ENCODE measurements around the gene CFAP74. TPM values are rescaled to one million over a fixed set of nuclear protein-coding genes. Genes with fewer than 3 reads are reported as not detected.

CFAP74 gene
- total RNA-seq, 1 experiment from 2014 or later = not detected

- BruUV-seq (replicated peaks) = no TSS peak
- Histone ChIP-seq H3K9me3 (ENCODE audit: low read depth, low read length, poor library complexity, severe bottlenecking) (no peaks in the 10 kb centered on the region), H3K27me3 (replicated peaks; ENCODE audit: insufficient read depth, low read depth, low read length, poor library complexity) (no peaks in the 10 kb centered on the region), H3K36me3 (ENCODE audit: insufficient read depth, low read length, poor library complexity, severe bottlenecking) (no peaks in the 10 kb centered on the region), H3K27ac (ENCODE audit: low read depth, low read length, poor library complexity, severe bottlenecking) (no peak overlapping the region), H3K4me3 (ENCODE audit: low read depth, low read length, poor library complexity, severe bottlenecking) (no peak overlapping the region), H3K4me1 (ENCODE audit: insufficient read depth, low read length, poor library complexity, severe bottlenecking) (no peaks in the 10 kb centered on the region)
- no peak for DNase-seq (ENCODE audit: low spot score)
- CTCF ChIA-PET = no interaction called here
- intact Hi-C loops (cut with micrococcal nuclease; ENCODE audit: unreplicated experiment) = no loop called here
- TF ChIP-seq EZH2 (IDR thresholded peaks at IDR 0.05; ENCODE audit: borderline replicate concordance, low read depth, low read length, poor library complexity, severe bottlenecking) (no peak), CTCF (conservative IDR thresholded peaks at IDR 0.05; ENCODE audit: low read depth, low read length) (no peak)
- POLR2A ChIA-PET (ENCODE audit: low non-redundant PET) = no interaction called here
Observed at GRCh38 chr1:1989789-1990188, 13.8 kb downstream of the CFAP74 start.

DNA sequence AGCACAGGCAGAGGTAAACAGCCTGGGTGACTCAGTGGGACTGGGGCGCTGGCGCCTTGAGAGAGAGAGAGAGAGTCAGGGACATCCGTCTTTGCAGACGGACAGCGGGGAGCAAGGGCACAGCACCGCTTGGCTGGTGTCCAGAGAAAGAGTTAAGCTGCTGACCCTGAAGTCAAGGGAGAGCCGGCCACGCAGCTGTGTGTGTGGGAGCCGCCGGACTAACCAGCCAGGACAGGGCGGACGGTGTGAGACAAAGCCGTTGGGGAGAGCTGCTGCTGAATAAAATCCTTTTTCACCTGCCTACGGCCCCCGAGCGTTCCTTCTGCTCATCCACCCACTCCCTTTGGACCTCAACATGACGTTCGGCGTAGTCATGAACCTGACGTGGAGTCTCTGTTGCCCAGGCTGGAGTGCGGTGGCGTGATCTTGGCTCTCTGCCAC is 14.5 kb downstream of the CFAP74 start:
- Histone ChIP-seq H3K27ac (ENCODE audit: low read depth, low read length, poor library complexity, severe bottlenecking) (no peak overlapping the region), H3K36me3 (ENCODE audit: insufficient read depth, low read length, poor library complexity, severe bottlenecking) (no peaks in the 10 kb centered on the region), H3K4me1 (ENCODE audit: insufficient read depth, low read length, poor library complexity, severe bottlenecking) (no peaks in the 10 kb centered on the region), H3K27me3 (replicated peaks; ENCODE audit: insufficient read depth, low read depth, low read length, poor library complexity) (no peaks in the 10 kb centered on the region), H3K4me3 (ENCODE audit: low read depth, low read length, poor library complexity, severe bottlenecking) (no peak overlapping the region), H3K9me3 (ENCODE audit: low read depth, low read length, poor library complexity, severe bottlenecking) (no peaks in the 10 kb centered on the region)
- intact Hi-C loops (cut with micrococcal nuclease; ENCODE audit: unreplicated experiment) = no loop called here
- BruUV-seq (replicated peaks) = no TSS peak
- DNase-seq (ENCODE audit: low spot score) = no peak
- POLR2A ChIA-PET (ENCODE audit: low non-redundant PET) = no interaction called here
- TF ChIP-seq CTCF (conservative IDR thresholded peaks at IDR 0.05; ENCODE audit: low read depth, low read length) (no peak), EZH2 (IDR thresholded peaks at IDR 0.05; ENCODE audit: borderline replicate concordance, low read depth, low read length, poor library complexity, severe bottlenecking) (no peak)
- CTCF ChIA-PET = no interaction called here

GRCh38 chr1:1988061-1988945 is 15.3 kb downstream of the CFAP74 start:
- no peak overlapping the region for H3K27ac ChIP-seq (ENCODE audit: low read depth, low read length, poor library complexity, severe bottlenecking)
- no TSS peak for BruUV-seq (replicated peaks)
- ChIA-PET CTCF (no interaction called here), POLR2A (ENCODE audit: low non-redundant PET) (no interaction called here)
- TF ChIP-seq CTCF (conservative IDR thresholded peaks at IDR 0.05; ENCODE audit: low read depth, low read length) = no peak
- TF ChIP-seq EZH2 (IDR thresholded peaks at IDR 0.05; ENCODE audit: borderline replicate concordance, low read depth, low read length, poor library complexity, severe bottlenecking) = no peak
- intact Hi-C loops (cut with micrococcal nuclease; ENCODE audit: unreplicated experiment) = no loop called here
- no peaks in the 10 kb centered on the region for H3K4me1 ChIP-seq (ENCODE audit: insufficient read depth, low read length, poor library complexity, severe bottlenecking)
- H3K36me3 ChIP-seq (ENCODE audit: insufficient read depth, low read length, poor library complexity, severe bottlenecking) = no peaks in the 10 kb centered on the region
- no peak overlapping the region for H3K4me3 ChIP-seq (ENCODE audit: low read depth, low read length, poor library complexity, severe bottlenecking)
- no peaks in the 10 kb centered on the region for H3K9me3 ChIP-seq (ENCODE audit: low read depth, low read length, poor library complexity, severe bottlenecking)
- no peak for DNase-seq (ENCODE audit: low spot score)
- no peaks in the 10 kb centered on the region for H3K27me3 ChIP-seq (replicated peaks; ENCODE audit: insufficient read depth, low read depth, low read length, poor library complexity)
